ENCODE measurements around the gene SIGLEC6. TPM values are rescaled to one million over a fixed set of nuclear protein-coding genes. Genes with fewer than 3 reads are reported as not detected.

The SIGLEC6 gene
- total RNA-seq (0.22 TPM), polyA plus RNA-seq (ENCODE audit: insufficient read depth in 1 of 8, insufficient read length in 8 of 8, low replicate concordance in 1 of 8) (under 1 TPM in 4 of 8 donors, not detected in 4; 0.07 to 0.29 (median 0.18) TPM)
- long read RNA-seq, donor 1: 0 reads
- long read RNA-seq, donor 2: 0 reads
- long read RNA-seq, donor 3: 0 reads
- long read RNA-seq, donor 4: 0 reads
- long read RNA-seq, donor 5: 0 reads
- long read RNA-seq, donor 6: 0 reads
- long read RNA-seq, donor 7: 0 reads
- long read RNA-seq, donor 8: 0 reads
- long read RNA-seq, donor 9: 0 reads
- long read RNA-seq, donor 10: 0 reads
- long read RNA-seq, donor 11: 0 reads

- H3K4me3 ChIP-seq (ENCODE audit: low read length): no peak within 1 kb of the TSS
- H3K4me1 ChIP-seq (ENCODE audit: control insufficient read depth, insufficient read depth, low read length): no peaks in the 10 kb centered on the region
- DNase-seq: peak; percentile 77
- no peak within 1 kb of the TSS for H3K27ac ChIP-seq (ENCODE audit: low read length)
- peaks cover 7% of the 10 kb centered on the region for H3K27me3 ChIP-seq (ENCODE audit: control insufficient read depth, insufficient read depth, low read length)
- no peaks in the 10 kb centered on the region for H3K36me3 ChIP-seq (ENCODE audit: control insufficient read depth, insufficient read depth, low read length)
- no peaks in the 10 kb centered on the region for H3K9me3 ChIP-seq (replicated peaks; ENCODE audit: control insufficient read depth, low read depth, low read length)
- 38% methylated on average over 15 of the region's 25 CpGs for WGBS (ENCODE audit: insufficient coverage)
Observed at GRCh38 chr19:51531349-51532315, at the start of gene SIGLEC6. TSS of gene SIGLEC6 (minus strand) at chr19:51531670. CDS start at chr19:51531648, 22 bp downstream.

GRCh38 chr19:51576850-51577249, 45.4 kb upstream of the SIGLEC6 start:
- Histone ChIP-seq H3K36me3 (ENCODE audit: control insufficient read depth, insufficient read depth, low read length) (peaks cover 29% of the 10 kb centered on the region), H3K4me1 (ENCODE audit: control insufficient read depth, insufficient read depth, low read length) (peaks cover 6% of the 10 kb centered on the region), H3K9me3 (replicated peaks; ENCODE audit: control insufficient read depth, low read depth, low read length) (no peaks in the 10 kb centered on the region), H3K27ac (ENCODE audit: low read length) (no peak overlapping the region), H3K27me3 (ENCODE audit: control insufficient read depth, insufficient read depth, low read length) (no peaks in the 10 kb centered on the region), H3K4me3 (ENCODE audit: low read length) (no peak overlapping the region)
- WGBS (ENCODE audit: insufficient coverage): 86% methylated on average over 3 of the region's 6 CpGs
- DNase-seq: no peak

GRCh38 chr19:51573331-51573730, 41.9 kb upstream of the SIGLEC6 start:
- H3K27me3 ChIP-seq (ENCODE audit: control insufficient read depth, insufficient read depth, low read length): no peaks in the 10 kb centered on the region
- peaks cover 10% of the 10 kb centered on the region for H3K4me1 ChIP-seq (ENCODE audit: control insufficient read depth, insufficient read depth, low read length)
- DNase-seq: no peak
- no peak overlapping the region for H3K4me3 ChIP-seq (ENCODE audit: low read length)
- 94% methylated on average over 2 of the region's 3 CpGs for WGBS (ENCODE audit: insufficient coverage)
- H3K36me3 ChIP-seq (ENCODE audit: control insufficient read depth, insufficient read depth, low read length): peaks cover 16% of the 10 kb centered on the region
- H3K9me3 ChIP-seq (replicated peaks; ENCODE audit: control insufficient read depth, low read depth, low read length): no peaks in the 10 kb centered on the region
- no peak overlapping the region for H3K27ac ChIP-seq (ENCODE audit: low read length)

- peaks cover 15% of the 10 kb centered on the region for H3K36me3 ChIP-seq (ENCODE audit: control insufficient read depth, insufficient read depth, low read length)
- H3K4me3 ChIP-seq (ENCODE audit: low read length): no peak overlapping the region
- 100% methylated on average over 4 of the region's 4 CpGs for WGBS (ENCODE audit: insufficient coverage)
Observed at GRCh38 chr19:51572908-51573307, 41.4 kb upstream of the SIGLEC6 start.

GRCh38 chr19:51572410-51572809, 40.9 kb upstream of the SIGLEC6 start:
- 70% methylated on average over 3 of the region's 3 CpGs for WGBS (ENCODE audit: insufficient coverage)
- H3K27ac ChIP-seq (ENCODE audit: low read length): no peak overlapping the region
- peaks cover 15% of the 10 kb centered on the region for H3K36me3 ChIP-seq (ENCODE audit: control insufficient read depth, insufficient read depth, low read length)
- DNase-seq: peak; percentile 14
- peaks cover 10% of the 10 kb centered on the region for H3K4me1 ChIP-seq (ENCODE audit: control insufficient read depth, insufficient read depth, low read length)
- H3K4me3 ChIP-seq (ENCODE audit: low read length): no peak overlapping the region
- no peaks in the 10 kb centered on the region for H3K27me3 ChIP-seq (ENCODE audit: control insufficient read depth, insufficient read depth, low read length)
- H3K9me3 ChIP-seq (replicated peaks; ENCODE audit: control insufficient read depth, low read depth, low read length): no peaks in the 10 kb centered on the region

More at GRCh38 chr19:51572908-51573307, 41.4 kb upstream of the SIGLEC6 start:
- Histone ChIP-seq H3K27me3 (ENCODE audit: control insufficient read depth, insufficient read depth, low read length) (no peaks in the 10 kb centered on the region), H3K9me3 (replicated peaks; ENCODE audit: control insufficient read depth, low read depth, low read length) (no peaks in the 10 kb centered on the region), H3K27ac (ENCODE audit: low read length) (no peak overlapping the region), H3K4me1 (ENCODE audit: control insufficient read depth, insufficient read depth, low read length) (peaks cover 10% of the 10 kb centered on the region)
- no peak for DNase-seq

- H3K27ac ChIP-seq (ENCODE audit: low read length): no peak overlapping the region
- H3K9me3 ChIP-seq (replicated peaks; ENCODE audit: control insufficient read depth, low read depth, low read length): no peaks in the 10 kb centered on the region
- peak overlapping the region; percentile 75 for H3K4me3 ChIP-seq (ENCODE audit: low read length)
- no peaks in the 10 kb centered on the region for H3K27me3 ChIP-seq (ENCODE audit: control insufficient read depth, insufficient read depth, low read length)
- H3K4me1 ChIP-seq (ENCODE audit: control insufficient read depth, insufficient read depth, low read length): peaks cover 10% of the 10 kb centered on the region
- peak; percentile 22 for DNase-seq
- H3K36me3 ChIP-seq (ENCODE audit: control insufficient read depth, insufficient read depth, low read length): peaks cover 15% of the 10 kb centered on the region
- 9% methylated on average over 8 of the region's 8 CpGs for WGBS (ENCODE audit: insufficient coverage)
Observed at GRCh38 chr19:51571599-51571998, 40.1 kb upstream of the SIGLEC6 start.

- Histone ChIP-seq H3K4me1 (ENCODE audit: control insufficient read depth, insufficient read depth, low read length) (peaks cover 10% of the 10 kb centered on the region), H3K9me3 (replicated peaks; ENCODE audit: control insufficient read depth, low read depth, low read length) (no peaks in the 10 kb centered on the region), H3K4me3 (ENCODE audit: low read length) (peak within 1 kb of the TSS; percentile 75), H3K27me3 (ENCODE audit: control insufficient read depth, insufficient read depth, low read length) (peaks cover 2% of the 10 kb centered on the region), H3K27ac (ENCODE audit: low read length) (peak within 1 kb of the TSS; percentile 65), H3K36me3 (ENCODE audit: control insufficient read depth, insufficient read depth, low read length) (peaks cover 12% of the 10 kb centered on the region)
- WGBS (ENCODE audit: insufficient coverage): under 1% methylated on average over 25 of the region's 30 CpGs
- DNase-seq: peak; percentile 99
Observed at GRCh38 chr19:51570962-51571575, 39.6 kb upstream of the SIGLEC6 start, which contains the start of gene ZNF175. TSS of gene ZNF175 (plus strand) at chr19:51571283. CDS start at chr19:51573330, 2,047 bp downstream.

GRCh38 chr19:51568456-51568855, 37.0 kb upstream of the SIGLEC6 start:
- no peak overlapping the region for H3K4me3 ChIP-seq (ENCODE audit: low read length)
- no peak overlapping the region for H3K27ac ChIP-seq (ENCODE audit: low read length)
- H3K9me3 ChIP-seq (replicated peaks; ENCODE audit: control insufficient read depth, low read depth, low read length): no peaks in the 10 kb centered on the region
- peaks cover 10% of the 10 kb centered on the region for H3K4me1 ChIP-seq (ENCODE audit: control insufficient read depth, insufficient read depth, low read length)
- 100% methylated on average over 1 of the region's 1 CpG for WGBS (ENCODE audit: insufficient coverage)
- H3K36me3 ChIP-seq (ENCODE audit: control insufficient read depth, insufficient read depth, low read length): peaks cover 5% of the 10 kb centered on the region
- no peak for DNase-seq
- H3K27me3 ChIP-seq (ENCODE audit: control insufficient read depth, insufficient read depth, low read length): peaks cover 12% of the 10 kb centered on the region

- DNase-seq: no peak
- H3K36me3 ChIP-seq (ENCODE audit: control insufficient read depth, insufficient read depth, low read length): no peaks in the 10 kb centered on the region
- H3K27me3 ChIP-seq (ENCODE audit: control insufficient read depth, insufficient read depth, low read length): peaks cover 12% of the 10 kb centered on the region
- peaks cover 10% of the 10 kb centered on the region for H3K4me1 ChIP-seq (ENCODE audit: control insufficient read depth, insufficient read depth, low read length)
- no peak overlapping the region for H3K27ac ChIP-seq (ENCODE audit: low read length)
- H3K9me3 ChIP-seq (replicated peaks; ENCODE audit: control insufficient read depth, low read depth, low read length): no peaks in the 10 kb centered on the region
- no peak overlapping the region for H3K4me3 ChIP-seq (ENCODE audit: low read length)
- WGBS (ENCODE audit: insufficient coverage): 60% methylated on average over 1 of the region's 4 CpGs
Observed at GRCh38 chr19:51567583-51567982, 36.1 kb upstream of the SIGLEC6 start.

All from muscle of leg (tissue), 16 donors.